ENCODE measurements around the gene PHACTR1.

DNA sequence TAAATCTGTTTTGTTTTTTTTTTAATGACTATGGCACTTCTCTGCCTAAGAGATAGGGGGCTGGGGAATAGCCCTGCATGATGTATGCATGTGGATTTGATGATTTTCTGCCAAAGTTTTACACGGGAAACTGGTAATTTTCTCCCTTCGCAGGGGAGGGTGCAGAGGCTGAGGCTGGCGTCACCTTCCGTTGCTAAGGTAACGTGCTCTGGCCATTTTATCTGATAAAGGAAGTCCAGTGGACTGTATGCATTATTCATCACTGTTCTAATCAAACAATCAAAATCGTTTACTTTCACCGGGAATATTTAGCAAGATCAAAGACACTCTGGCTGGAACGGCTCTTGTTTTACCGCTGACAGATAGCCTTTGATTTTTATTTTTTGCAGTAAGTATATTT is 789 bp downstream of the PHACTR1 start:
- TF ChIP-seq, protein P1, sequence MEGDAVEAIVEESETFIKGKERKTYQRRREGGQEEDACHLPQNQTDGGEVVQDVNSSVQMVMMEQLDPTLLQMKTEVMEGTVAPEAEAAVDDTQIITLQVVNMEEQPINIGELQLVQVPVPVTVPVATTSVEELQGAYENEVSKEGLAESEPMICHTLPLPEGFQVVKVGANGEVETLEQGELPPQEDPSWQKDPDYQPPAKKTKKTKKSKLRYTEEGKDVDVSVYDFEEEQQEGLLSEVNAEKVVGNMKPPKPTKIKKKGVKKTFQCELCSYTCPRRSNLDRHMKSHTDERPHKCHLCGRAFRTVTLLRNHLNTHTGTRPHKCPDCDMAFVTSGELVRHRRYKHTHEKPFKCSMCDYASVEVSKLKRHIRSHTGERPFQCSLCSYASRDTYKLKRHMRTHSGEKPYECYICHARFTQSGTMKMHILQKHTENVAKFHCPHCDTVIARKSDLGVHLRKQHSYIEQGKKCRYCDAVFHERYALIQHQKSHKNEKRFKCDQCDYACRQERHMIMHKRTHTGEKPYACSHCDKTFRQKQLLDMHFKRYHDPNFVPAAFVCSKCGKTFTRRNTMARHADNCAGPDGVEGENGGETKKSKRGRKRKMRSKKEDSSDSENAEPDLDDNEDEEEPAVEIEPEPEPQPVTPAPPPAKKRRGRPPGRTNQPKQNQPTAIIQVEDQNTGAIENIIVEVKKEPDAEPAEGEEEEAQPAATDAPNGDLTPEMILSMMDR (conservative IDR thresholded peaks at IDR 0.05; ENCODE audit: low read depth, low read length) = no peak
- TF ChIP-seq RFX5 (IDR thresholded peaks at IDR 0.05; ENCODE audit: low read depth, low read length) (no peak), CHD1 (IDR thresholded peaks at IDR 0.05; ENCODE audit: low read depth, low read length) (no peak), MAZ (IDR thresholded peaks at IDR 0.05; ENCODE audit: borderline replicate concordance, low read depth, low read length) (no peak), POLR2A (IDR thresholded peaks at IDR 0.05; ENCODE audit: low read depth, low read length) (no peak), BHLHE40 (IDR thresholded peaks at IDR 0.05; ENCODE audit: low read depth, low read length) (no peak)
